ENCODE data around the gene CENPM. TPM values are rescaled to one million over a fixed set of nuclear protein-coding genes. Genes with fewer than 3 reads are reported as not detected.
A peak's percentile ranks its signal among the peaks of the same experiment; 100 is the strongest.

Gene CENPM
- total RNA-seq, 4 donors from 2014 or later = 5.9 to 20.2 (median 9.1) TPM

GRCh38 chr22:41970601-41971000, 23.6 kb upstream of the CENPM start:
- DNase-seq (ENCODE audit: low spot score in 2 of 2) = no peak
- 89 to 92% methylated on average over 2 of the region's 2 CpGs for WGBS, 2 donors
- H3K4me3 ChIP-seq (ENCODE audit: low read depth, poor library complexity, severe bottlenecking) = no peak overlapping the region
- intact Hi-C loops (cut with DNase I; ENCODE audit: low total_unique reads) = no loop called here
- no peak for TF ChIP-seq CTCF (IDR thresholded peaks at IDR 0.05)
- no peak for TF ChIP-seq POLR2A (IDR thresholded peaks at IDR 0.05)

- intact Hi-C loops (cut with DNase I; ENCODE audit: low total_unique reads) = loop anchor here (10.0 kb wide), 1 partner anchor 466 kb away; the partner anchor contains the start of gene NFAM1
- TF ChIP-seq POLR2A (IDR thresholded peaks at IDR 0.05) = no peak
- TF ChIP-seq CTCF (IDR thresholded peaks at IDR 0.05) = no peak
- H3K4me3 ChIP-seq (ENCODE audit: low read depth, poor library complexity, severe bottlenecking) = no peak within 1 kb of the TSS
- no peak for DNase-seq (ENCODE audit: low spot score in 2 of 2)
- 61 to 68% methylated on average over 6 to 8 of the region's 8 CpGs for WGBS, 2 donors
Observed at GRCh38 chr22:41969110-41969646, 22.2 kb upstream of the CENPM start, which contains the start of gene SEPTIN3. TSS of gene SEPTIN3 (plus strand) at chr22:41969443. CDS start at chr22:41971493, 2,050 bp downstream.

GRCh38 chr22:41968601-41969000, 21.6 kb upstream of the CENPM start:
- DNase-seq (ENCODE audit: low spot score in 2 of 2) = no peak
- TF ChIP-seq CTCF (IDR thresholded peaks at IDR 0.05) (no peak), POLR2A (IDR thresholded peaks at IDR 0.05) (no peak)
- 44 to 49% methylated on average over 9 of the region's 9 CpGs for WGBS, 2 donors
- intact Hi-C loops (cut with DNase I; ENCODE audit: low total_unique reads) = loop anchor here (10.0 kb wide), 1 partner anchor 466 kb away; the partner anchor contains the start of gene NFAM1
- no peak overlapping the region for H3K4me3 ChIP-seq (ENCODE audit: low read depth, poor library complexity, severe bottlenecking)

- TF ChIP-seq POLR2A (IDR thresholded peaks at IDR 0.05) (no peak), CTCF (IDR thresholded peaks at IDR 0.05) (no peak)
- DNase-seq (ENCODE audit: low spot score in 2 of 2) = peak in 1 of 2 donors; percentile 32
- H3K4me3 ChIP-seq (ENCODE audit: low read depth, poor library complexity, severe bottlenecking) = no peak overlapping the region
- 30 to 35% methylated on average over 8 of the region's 8 CpGs for WGBS, 2 donors
- intact Hi-C loops (cut with DNase I; ENCODE audit: low total_unique reads) = loop anchor here (10.0 kb wide), 1 partner anchor 468 kb away; the partner anchor contains the start of gene NFAM1
Observed at GRCh38 chr22:41966607-41967240, 19.8 kb upstream of the CENPM start.

- intact Hi-C loops (cut with DNase I; ENCODE audit: low total_unique reads) = loop anchor here (10.0 kb wide), 1 partner anchor 469 kb away; the partner anchor contains the start of gene NFAM1
- 95 to 98% methylated on average over 2 of the region's 2 CpGs for WGBS, 2 donors
- TF ChIP-seq CTCF (IDR thresholded peaks at IDR 0.05) (no peak), POLR2A (IDR thresholded peaks at IDR 0.05) (no peak)
- no peak for DNase-seq (ENCODE audit: low spot score in 2 of 2)
- no peak overlapping the region for H3K4me3 ChIP-seq (ENCODE audit: low read depth, poor library complexity, severe bottlenecking)
Observed at GRCh38 chr22:41966225-41966606, 19.3 kb upstream of the CENPM start.
